DMS 273 treated with DMSO at 0.1 percent for 48 hours (cell line): ENCODE data around the gene NOL4L.
A peak's percentile ranks its signal among the peaks of the same experiment; 100 is the strongest.
"Not testable (repeated sequence)": the region's sequence is repeated elsewhere in the genome, so short reads cannot be mapped to it uniquely, and the experiment has no call there.

Experiments
- DNase-seq: peaks from one replicate; lab custom pipeline; 2025; lab: John Stamatoyannopoulos, UW

The NOL4L gene

GRCh38 chr20:32470025-32470861, 114.9 kb downstream of the NOL4L start:
- no peak for DNase-seq

GRCh38 chr20:32468860-32469259, 116.3 kb downstream of the NOL4L start:
- no peak for DNase-seq

GRCh38 chr20:32468313-32468640, 116.9 kb downstream of the NOL4L start:
- no peak for DNase-seq

GRCh38 chr20:32467506-32468312, 117.4 kb downstream of the NOL4L start:
- DNase-seq, result no peak

- no peak for DNase-seq
These were observed 118.2 kb downstream of the NOL4L start for GRCh38 chr20:32466739-32467505.

- DNase-seq, result not testable (repeated sequence)
These were observed 119.0 kb downstream of the NOL4L start for GRCh38 chr20:32465901-32466675.

GRCh38 chr20:32465092-32465900, 119.8 kb downstream of the NOL4L start:
- DNase-seq, result no peak

- DNase-seq, result no peak
These were observed 120.6 kb downstream of the NOL4L start for GRCh38 chr20:32464401-32465091.

GRCh38 chr20:32463642-32464400, 121.3 kb downstream of the NOL4L start:
- DNase-seq, result no peak

GRCh38 chr20:32462900-32463641, 122.1 kb downstream of the NOL4L start:
- no peak for DNase-seq

GRCh38 chr20:32461836-32462600, 123.1 kb downstream of the NOL4L start:
- DNase-seq, result no peak

GRCh38 chr20:32460683-32461320, 124.3 kb downstream of the NOL4L start:
- DNase-seq, result no peak

GRCh38 chr20:32460231-32460630, 124.9 kb downstream of the NOL4L start:
- DNase-seq, result no peak

- no peak for DNase-seq
These were observed 126.3 kb downstream of the NOL4L start for GRCh38 chr20:32458837-32459220.

- DNase-seq, result peak; percentile 16
These were observed 126.9 kb downstream of the NOL4L start for GRCh38 chr20:32458061-32458836.

- peak; percentile 63 for DNase-seq
These were observed 127.6 kb downstream of the NOL4L start for GRCh38 chr20:32457479-32457986.
